Middle frontal gyrus (tissue), 1 donor: ENCODE results near the gene NTHL1.
A peak's percentile ranks its signal among the peaks of the same experiment; 100 is the strongest.

Source experiments
- DNase-seq: peaks from one replicate; pipeline ENCODE4 v3.0.0-alpha.2; 2015; ENCODE audit warnings: low spot score; ENCODE audit errors: extremely low spot score

Gene NTHL1

DNA sequence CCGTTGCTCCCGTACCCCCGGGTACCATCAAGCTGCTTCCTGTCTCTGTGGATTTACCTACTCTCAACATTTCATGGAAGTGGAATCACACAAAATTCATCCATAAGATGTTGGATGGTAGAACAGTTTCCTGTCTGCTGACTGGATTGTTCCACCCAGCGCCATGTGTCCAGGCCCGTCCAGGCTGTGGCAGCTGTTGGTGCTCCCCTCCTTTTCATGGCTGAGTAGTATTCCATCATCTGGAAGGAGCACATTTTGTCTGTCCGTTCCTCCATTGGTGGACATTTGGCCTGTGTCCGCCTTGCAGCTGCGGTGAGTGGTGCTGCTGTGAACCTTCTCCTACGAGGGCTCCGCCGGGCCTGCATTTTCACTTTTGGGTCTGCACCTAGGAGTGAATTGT, 18.5 kb upstream of the NTHL1 start:
- DNase-seq, result no peak

DNA sequence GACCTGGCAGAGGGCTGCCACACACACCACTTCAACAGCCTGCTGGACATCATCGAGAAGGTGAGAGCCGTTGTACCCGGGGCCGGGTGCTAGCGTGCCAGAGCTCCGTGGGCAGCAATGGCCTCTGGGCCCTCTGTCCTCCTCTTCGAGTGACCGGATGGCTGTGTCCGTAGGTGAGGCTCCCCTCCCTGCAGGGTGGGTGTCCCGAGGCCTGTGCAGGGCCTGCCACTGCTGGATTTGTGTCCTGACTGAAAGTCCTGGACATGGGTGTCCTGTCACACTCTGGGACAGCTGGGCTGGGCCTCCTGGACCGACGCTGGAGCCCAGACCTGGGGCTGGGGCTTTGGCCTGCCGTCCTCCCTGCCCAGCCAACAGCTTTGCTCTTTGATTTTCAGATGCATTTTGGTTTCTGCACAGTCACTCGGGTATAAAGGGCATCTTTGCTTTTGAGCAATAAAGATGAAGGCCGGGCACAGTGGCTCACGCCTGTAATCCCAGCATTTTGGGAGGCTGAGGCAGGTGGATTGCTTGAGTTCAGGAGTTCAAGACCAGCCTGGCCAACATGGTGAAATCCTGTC, 16.8 kb upstream of the NTHL1 start:
- DNase-seq, result no peak

DNA sequence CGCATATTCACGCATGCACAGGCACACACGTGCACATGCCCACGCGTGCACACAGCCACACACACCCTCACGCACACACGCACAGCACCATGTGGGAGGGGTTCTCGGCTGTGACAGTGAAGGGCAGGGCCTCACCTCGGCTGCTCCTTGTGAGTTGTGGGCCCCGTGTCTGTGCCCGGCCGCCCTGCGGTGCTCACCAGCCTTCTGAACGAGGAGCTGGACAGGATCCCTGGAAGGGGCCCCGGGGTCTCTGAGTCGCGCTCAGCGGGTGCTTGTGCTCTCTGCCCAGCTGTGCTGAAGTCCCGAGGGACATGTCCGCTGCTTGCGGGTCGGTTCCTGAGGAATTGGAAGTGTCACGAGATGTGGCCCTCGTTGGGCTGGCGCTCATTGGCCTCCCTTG, 16.2 kb upstream of the NTHL1 start:
- no peak for DNase-seq

DNA sequence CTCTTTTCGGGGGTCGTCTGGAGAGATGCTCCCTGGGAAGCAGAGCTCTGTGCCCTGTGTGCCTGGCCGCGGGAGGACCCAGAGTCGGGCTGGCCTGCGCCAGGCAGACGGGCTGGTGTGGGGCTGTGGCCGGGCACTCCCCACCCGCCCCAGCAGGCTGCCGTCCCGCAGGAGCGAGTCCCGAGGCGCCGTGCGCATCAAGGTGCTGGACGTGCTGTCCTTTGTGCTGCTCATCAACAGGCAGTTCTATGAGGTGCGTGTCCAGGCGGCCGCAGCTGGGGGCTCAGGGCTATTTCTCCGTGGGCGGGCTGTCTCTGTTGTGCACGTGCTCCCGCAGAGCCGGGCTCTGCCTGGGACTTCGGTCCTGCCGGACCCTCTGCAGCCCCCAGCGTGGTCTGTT, 15.2 kb upstream of the NTHL1 start:
- no peak for DNase-seq

DNA sequence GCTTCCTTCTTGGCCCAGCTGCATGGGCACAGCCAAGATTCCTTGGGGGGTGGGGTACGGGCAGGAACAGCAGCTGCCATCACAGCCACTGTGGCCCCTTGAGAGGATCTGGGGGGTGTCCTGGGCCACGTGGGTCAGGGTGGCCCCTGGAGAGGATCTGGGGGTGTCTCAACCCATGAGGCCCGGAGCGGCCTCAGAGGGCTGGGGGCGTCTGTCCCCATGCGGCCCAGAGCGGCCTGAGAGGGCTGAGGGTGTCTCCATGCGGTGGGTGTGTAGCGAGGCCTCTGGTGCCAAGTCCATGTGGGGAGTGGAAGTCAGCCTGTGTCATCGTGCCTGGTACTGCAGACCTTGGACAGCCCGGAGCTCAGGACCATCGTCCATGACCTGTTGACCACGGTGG, 13.9 kb upstream of the NTHL1 start:
- no peak for DNase-seq

DNA sequence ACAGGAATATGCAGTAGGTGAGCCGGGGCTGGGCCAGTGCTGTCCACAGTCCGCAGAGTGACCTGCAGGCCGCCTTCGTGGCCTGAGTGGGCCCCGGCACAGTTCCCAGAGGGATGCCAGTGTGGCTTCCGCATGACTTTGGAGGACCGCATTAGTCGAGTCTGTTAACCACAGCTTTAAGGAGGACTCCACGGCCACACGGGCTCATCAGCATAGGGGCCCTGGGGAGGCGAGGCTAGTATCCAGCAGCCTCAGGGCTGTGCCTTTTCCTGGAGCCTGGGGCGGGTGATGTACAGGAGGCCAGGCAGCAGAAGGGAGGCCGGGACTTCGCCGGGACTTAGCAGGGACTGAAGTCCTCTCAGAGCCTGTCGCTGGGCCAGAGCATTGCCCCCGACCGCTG, 13.4 kb upstream of the NTHL1 start:
- DNase-seq, result no peak

DNA sequence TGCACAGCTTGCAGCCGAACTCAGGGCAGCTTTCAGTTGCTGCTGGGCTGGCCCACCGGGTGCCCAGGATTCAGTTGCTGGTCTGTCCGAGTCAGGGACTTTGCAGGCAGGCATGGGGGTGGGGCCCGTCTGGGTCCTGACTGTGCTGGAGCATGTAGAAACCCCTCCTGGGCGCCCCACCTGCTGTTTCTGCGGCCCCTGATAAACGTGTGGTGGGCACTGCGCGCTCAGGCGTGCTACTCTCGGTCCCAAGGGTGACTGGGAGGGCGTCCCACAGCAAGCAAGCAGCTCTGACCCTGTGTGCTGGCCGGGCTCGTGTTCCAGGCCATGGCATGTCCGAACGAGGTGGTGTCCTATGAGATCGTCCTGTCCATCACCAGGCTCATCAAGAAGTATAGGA, 12.7 kb upstream of the NTHL1 start:
- DNase-seq, result no peak

DNA sequence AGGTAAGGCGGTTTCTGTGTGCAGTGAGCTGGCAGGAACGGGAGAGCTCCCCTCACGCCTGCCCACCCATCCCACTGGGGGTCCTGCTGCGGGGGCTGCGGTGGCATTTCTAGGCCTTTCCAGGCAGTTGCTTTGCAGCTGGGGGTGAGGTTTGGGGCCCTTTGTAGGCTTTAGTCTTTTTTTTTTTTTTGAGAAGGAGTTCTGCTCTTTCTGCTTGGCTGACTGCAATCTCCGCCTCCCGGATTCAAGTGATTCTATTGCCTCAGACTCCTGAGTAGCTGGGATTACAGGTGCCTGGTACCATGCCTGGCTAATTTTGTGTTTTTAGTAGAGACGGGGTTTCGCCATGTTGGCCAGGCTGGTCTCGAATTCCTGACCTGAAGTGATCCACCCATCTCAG, 11.2 kb upstream of the NTHL1 start:
- DNase-seq, result no peak

DNA sequence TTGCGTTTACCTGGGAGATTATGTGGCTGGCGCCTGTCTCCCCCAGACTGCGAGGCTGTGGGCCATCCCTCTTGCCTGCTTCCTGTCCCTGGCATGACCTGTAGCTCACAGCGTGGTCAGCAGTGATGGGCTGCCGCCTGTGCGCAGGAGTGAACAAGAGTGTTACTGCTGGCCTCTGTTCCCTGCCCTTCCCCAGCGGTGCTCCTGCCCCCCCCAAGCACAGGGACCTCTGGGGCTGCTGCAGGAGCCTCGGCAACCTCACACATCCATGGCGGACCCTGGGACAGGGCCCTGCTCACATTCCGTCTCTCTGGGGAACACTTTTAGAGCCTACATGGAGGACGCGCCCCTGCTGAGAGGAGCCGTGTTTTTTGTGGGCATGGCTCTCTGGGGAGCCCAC, 10.8 kb upstream of the NTHL1 start:
- no peak for DNase-seq

DNA sequence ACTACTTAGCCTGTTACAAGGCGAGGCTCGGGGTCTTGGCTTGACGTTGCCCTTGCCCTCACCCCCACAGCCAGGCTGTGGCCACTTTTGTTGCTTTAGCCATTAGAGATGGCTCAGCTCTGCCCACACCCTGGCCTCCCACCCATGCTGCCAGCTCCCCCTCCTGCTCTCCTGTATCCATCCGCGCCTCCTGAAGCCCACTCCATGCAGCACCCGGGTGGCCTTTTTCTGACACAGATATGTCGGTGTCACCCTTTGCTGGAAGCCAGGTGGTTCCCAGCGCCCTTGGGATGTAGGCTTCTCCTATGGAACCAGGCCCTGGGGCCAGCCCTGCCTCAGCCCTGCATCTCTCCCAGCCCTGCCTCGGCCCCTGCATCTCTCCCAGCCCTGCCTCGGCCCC, 9.8 kb upstream of the NTHL1 start:
- DNase-seq, result no peak

DNA sequence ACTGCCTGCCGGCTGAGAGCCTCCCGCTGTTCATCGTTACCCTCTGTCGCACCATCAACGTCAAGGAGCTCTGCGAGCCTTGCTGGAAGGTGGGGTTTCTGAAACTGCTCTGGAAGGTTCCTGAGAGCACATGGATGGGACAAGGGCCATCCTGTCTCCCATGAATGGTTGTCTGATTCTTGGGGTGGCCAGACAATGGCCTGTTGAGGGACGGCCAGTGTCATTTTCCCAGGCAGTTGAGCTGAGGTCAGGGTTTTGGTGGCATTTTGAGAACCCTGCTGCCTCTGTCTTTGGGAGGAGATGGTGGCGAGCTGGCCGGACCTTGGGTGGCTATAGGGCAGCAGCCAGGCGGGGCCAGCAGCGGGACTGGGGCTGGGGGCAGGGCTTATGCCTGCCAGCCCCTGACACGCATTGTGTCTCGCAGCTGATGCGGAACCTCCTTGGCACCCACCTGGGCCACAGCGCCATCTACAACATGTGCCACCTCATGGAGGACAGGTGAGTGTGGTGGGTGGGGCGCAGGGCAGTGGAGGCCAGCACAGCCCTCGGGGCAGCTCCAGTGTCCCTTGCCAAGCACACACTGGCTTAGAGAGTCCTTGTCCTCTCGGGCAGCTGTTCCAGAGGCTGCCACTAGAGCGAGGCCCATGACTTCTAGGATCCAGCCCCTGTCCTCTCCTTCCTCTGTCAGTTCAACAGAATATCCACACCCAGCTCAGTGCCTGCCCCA, 9.2 kb upstream of the NTHL1 start:
- no peak for DNase-seq

DNA sequence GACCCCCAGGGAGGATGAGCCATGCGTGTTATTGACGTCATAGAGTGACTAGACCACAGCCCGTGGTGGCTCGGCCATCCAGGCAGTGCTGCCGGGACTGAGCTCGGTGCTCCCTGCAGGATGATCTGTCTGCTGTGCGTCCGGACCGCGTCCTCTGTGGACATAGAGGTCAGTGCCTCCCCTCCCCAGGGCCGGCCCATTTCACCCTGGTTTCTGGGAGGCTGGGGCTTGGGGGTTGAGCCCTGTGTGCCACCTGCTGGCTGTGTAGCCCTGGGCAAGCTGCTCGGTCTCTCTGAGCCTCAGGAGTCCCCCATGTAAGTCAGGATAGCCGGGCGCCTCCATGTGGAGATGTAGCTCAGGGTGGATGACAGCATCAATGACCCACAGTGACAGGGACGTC, 8.4 kb upstream of the NTHL1 start:
- no peak for DNase-seq

DNA sequence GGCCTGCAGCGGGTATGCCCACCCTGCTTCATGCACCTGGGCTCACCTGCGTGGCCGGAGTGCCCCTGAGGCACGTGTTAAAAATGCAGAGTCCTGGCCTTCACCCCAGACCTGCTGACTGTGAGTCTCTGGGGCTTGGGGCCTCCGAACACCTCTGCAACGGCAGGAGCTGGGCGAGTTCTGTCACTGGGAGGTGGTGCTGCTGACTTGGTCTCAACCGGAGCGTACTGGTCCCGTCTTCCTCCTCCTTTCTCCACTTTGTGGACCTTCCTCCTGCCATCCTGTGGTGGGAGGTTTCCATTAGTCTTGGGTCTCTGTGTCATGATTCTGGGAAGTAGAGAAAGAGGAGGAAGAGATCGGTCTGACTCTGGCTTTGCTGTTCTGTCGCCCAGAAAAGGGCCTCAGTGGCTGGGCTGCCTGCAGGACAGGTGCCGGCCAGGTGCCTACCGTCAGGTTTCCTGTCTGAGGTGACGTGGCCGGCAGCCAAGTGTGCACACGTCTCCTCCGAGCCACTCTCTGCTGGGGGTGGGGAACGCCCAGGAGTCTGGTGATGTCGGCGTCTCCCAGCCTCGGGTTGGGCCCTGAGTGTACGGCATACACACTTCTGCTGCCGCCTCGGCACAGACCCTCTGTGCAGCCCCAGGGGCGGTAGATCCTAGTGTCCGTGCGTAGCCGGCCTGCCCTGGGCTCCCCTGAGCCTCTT, 7.1 kb upstream of the NTHL1 start:
- DNase-seq, result no peak

DNA sequence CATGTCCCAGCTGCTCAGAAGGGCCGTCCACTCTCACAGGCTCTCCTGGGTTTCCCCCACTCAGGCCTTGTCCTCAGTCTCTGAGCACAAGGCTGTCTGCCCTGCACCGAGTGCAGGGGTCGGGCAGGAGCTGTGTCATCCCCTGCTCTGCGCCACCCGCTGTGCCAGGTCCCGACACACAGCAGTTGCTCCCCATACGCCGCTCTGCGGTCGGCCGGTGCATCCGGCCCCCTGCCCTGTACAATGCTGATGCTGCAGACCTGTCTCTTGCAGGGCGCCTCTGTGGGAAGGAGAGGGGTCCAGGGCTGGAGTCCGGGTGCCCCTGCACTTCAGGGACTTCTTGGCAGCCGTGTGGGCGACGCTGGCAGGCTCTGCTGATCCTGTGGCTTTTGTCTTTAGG, 6.3 kb upstream of the NTHL1 start:
- DNase-seq, result no peak

DNA sequence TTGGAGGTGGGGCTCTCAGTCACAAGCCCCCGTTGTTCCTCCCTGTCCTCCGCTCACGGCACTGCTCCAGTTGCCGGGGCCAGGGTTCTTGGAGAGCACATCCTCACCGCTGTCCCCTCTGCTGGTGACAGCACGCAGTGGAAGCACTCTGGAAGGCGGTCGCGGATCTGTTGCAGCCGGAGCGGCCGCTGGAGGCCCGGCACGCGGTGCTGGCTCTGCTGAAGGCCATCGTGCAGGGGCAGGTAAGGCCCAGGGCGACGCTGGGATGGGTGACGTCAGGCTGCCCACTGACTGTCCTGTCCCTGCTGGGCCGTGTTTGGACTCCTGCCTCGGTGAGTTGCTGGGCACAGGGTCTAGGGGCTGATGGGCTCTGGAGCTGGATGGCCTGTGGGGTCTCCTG, 5.6 kb upstream of the NTHL1 start:
- DNase-seq, result no peak

DNA sequence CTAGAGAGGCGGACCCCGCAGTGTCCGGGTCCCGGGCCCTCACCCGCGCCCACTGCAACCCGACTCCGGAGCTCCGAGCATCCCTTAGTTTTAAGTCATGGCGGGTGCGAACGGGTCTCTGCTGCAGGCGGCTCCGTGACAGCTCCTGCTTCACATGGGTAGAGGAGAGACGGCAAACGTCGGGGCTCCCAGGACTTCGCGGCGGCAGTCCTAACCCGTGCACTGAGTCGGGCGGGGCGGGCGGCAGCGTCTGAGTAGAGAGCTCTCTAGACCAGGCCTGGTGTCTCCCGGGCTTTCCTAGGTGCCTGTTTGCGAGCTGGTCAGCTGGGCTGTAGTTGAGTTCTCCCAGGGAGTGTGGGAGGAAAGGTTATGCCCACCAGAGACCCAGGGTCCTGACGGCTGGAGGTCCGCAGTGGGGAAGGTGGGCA, 496 bp upstream of the NTHL1 start:
- no peak for DNase-seq

DNA sequence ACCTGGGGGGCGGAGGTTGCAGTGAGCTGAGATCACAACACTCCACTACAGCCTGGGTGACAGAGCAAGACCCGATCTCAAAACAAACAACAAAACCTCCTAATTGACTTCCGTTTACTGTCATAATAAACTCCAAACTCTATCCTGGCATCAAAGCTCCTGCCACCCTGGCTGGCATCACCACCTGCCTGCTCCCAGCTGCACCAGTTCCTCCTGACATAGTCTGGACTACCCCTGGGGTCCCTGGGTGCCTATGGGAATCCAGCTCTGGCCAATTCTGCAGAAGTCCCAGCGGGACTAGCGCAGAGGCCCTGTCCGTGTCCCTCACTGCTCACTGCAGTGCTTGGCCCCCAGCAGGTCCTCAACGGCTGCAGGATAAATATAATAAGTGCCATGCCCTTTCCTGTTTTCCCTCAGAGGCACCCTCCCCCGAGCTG, 723 bp downstream of the NTHL1 start:
- DNase-seq, result no peak

DNA sequence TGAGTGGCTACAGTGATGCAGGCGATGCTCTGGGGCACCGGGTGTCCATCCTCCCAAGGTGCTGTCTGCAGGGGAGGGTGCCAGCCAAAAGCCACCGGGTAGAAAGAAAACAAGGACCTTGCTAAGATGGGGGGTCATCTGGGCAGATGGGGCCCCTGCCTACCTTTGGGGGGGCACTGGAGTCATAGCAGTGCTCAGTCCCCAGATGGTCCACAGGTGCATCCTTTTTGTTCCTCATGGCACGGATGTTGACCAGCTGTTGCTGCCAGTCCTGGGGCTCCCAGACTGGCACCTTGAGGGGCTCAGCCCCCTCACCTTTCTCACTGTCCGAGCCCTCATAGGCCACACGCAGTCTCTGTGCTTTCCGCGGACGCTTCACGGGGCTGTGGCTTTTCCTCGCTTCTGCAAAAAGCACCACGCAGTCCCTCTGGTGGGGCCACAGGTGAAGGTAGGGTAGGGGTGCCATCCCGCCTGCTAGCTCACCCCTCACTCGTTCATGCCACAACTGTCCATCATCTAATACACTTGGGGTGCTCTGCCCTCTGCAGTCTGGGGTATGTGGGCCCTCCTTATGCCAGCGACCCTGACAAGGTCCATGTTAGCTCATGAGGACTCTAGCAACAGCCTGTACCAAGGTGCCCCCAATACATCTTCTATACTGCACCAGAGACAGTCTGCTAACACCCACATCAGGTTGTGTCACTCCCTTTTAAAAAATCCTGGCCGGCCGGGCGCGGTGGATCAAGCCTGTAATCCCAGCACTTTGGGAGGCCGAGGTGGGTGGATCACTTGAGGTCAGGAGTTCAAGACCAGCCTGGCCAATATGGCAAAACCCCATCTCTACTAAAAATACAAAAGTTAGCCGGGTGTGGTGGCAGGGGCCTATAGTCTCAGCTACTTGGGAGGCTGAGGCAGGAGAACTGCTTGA, 1.4 kb downstream of the NTHL1 start:
- no peak for DNase-seq

DNA sequence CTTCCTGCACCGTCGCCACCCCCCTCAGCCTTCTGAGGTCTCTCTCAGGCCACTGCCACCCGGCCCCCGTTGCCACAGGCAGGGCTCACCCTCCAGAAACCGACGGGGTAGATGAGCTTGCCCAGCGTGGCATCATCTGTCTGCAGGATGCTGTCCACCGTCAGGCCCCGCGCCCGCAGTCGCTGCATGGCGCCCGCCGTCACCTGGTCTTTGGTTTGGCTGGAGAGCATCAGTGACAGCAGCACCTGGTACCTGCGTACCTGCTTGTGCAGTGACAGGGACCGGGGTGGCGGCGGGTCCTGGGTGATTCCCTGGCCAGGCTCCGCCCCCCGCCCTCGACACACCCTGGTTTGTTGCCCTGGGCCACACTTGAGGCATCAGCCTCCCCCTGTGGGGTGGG, 3.1 kb downstream of the NTHL1 start:
- DNase-seq, result no peak

DNA sequence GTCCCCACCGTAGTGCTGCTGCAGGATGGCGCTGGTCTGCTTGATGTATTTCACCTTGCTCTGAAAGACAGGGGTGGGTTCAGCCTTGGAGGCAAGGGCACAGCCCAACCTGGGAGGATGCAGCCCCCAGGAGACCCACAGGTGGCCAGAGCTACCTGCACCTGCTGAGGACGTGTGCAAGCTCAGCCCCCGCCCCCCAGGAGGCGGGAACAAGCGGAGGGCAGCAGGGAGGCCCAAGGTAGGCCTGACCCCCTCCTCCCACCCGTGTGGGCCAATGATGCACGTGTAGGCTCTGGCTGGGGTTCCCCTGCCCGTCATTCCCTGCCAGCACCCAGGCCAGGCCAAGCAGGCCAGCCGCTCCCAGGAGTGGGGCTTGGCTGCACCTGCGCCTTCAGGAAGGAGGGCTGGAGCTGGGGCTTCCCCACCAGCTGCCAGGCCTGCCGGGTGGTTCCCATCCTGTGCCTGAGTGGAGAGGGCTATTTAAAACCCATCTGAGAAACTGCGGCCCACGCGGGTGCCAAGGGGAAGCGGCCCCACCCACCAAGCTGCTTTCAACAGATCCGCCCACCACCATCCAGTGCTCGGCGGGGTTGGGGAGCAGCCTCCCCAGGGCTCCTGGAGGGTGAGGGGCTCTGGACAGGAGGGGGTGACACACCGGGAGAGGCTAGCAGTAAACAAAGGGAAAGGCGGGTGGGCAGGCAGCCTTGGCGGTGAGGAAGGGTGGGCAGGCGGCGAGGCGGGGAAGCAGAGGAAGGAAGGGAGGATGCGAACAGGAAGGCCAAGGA, 3.8 kb downstream of the NTHL1 start:
- peak; percentile 12 for DNase-seq
